GM21723 (cell line): Measurements from ENCODE around the gene MOB3B.

Experiments used
- ATAC-seq: cut with Tn5 transposase; IDR thresholded peaks from one replicate; pipeline ENCODE4 v1.9.1; 2021; ENCODE audit warnings: mild to moderate bottlenecking, moderate library complexity; ENCODE audit not compliant: unreplicated experiment

MOB3B gene

DNA sequence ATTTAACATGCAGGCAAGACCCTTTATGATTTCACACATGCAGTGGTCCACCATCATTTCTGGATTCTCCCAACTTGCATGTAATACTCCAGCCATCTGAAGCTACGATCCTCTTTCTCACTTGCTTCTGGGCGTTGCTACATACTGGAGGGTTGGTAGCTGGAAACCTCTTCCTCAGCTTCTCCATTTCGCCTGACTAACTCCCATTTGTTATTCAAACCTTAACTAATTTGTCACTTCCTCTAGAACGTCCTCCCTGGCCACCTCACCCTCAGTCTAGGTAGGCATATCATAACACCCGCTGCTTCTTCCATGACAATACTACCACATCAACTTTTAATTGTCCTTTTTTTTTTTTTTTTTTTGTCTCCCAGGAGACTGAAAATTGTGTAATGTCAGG lies 160.0 kb downstream of the MOB3B start:
- ATAC-seq: no peak

- no peak for ATAC-seq
Observed at GRCh38 chr9:27368316-27368985, 161.2 kb downstream of the MOB3B start.

DNA sequence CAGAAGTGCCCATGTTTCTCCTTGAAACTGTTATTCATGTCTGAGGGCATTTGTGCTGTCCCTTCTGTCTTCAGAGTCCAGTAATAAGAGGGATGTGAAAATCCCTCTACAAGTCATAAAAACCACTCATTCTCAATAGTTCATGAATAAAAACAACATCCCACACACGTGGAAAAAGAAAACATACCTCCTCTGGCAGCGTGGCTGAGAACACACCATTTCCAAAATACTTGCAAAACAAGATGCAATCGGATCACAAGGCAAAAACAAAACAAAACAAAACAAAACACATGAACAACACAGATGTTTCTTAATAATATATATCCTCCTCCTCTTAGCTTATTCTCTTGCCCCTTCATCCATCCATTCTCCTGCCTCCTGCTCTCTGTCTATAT lies 161.7 kb downstream of the MOB3B start:
- ATAC-seq: no peak

GRCh38 chr9:27367175-27367798 lies 162.3 kb downstream of the MOB3B start:
- peak; percentile 82 for ATAC-seq

- peak; percentile 81 for ATAC-seq
Observed at GRCh38 chr9:27365707-27366376, 163.8 kb downstream of the MOB3B start.

DNA sequence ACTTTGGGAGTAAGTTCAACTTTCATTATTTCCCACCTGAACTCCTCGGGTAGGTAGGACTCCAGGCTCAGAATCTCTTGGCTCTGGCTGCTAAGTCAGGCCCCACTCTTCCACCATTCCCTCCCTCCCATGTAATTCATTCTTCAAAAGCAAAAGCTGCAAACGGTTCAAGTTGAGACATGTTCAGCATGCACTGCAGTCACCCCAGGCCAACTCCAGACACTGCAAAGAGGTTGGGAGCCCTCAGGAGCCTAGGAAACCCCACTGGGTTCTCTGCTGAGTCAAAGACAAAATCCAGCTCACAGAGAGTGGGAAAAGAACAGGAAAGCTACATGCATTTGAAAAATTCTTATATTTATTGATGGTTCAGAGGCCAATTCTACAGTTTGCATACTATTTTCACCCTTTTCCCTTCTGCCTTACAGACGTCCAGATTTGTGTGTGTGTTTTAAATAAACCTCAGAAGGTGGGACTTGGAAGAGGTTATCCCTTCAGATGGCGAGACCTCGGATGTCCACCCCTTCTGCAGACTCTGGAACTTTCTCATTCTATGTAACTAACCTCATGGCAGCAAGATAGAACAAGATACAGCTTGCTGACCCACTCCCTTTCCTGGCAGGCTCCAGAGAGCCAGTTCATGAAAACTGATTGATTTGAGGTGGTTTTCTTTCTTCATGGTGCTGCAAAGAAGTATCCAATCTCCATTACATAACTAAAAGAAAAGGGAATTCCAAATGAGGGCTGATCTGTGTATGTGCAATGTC lies 167.0 kb downstream of the MOB3B start:
- no peak for ATAC-seq

- no peak for ATAC-seq
Observed at GRCh38 chr9:27361492-27361891, 168.1 kb downstream of the MOB3B start.

DNA sequence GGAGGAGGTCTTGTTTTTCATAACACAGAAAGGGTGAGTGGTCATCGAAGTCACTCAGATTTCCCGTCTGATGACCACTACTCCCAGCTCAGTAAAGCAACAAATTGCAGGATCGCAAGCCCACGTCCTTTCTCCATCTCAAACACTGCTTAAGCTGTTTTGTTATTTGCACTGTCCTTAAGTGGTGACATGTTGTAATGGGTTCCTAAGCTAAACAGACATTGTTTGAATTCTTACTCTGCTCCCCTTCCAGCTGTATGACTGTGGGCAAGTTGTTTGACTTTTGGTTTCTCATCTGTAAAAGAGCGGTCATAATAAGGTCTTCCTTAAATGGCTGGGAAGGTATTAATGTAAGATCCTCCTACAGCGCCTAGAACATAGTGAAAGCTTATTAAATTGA lies 169.9 kb downstream of the MOB3B start:
- ATAC-seq: no peak

DNA sequence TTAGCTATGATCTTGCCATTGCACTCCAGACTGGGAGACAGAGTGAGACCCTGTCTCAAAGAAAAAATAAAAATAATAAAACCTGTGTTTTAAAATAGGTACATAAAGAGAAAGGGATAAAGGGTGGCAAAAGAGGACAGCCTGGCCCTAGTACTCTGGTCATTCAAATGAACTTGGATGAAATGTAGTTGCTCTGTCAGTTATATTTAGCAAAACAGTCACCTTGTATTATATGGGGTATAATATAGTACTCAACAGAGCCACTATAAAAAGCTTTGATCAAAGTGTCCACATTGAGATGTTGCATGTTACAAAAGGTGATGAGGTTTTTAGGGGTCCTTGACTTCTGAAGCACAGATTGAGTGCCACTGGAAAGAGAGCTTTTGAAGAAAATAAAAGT lies 171.6 kb downstream of the MOB3B start:
- no peak for ATAC-seq

DNA sequence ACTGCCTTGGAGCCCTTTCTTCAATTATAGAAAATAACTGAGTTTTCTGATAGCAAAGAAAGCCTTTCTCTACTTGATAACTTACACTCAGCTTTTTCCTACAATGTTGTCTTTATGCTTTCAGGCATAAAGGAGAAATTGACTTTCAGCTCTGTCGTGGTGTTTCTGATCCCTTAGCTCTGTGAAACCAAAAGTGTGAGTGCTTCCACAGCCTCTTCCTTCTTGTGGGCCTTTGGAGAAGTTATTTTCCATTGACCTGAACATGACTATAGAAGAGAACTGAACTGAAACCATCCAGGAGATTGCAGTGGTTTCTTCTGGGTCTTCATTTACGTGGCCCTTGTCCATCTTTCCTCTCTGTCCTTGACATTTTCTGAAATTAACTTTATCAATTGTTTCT lies 173.2 kb downstream of the MOB3B start:
- no peak for ATAC-seq

DNA sequence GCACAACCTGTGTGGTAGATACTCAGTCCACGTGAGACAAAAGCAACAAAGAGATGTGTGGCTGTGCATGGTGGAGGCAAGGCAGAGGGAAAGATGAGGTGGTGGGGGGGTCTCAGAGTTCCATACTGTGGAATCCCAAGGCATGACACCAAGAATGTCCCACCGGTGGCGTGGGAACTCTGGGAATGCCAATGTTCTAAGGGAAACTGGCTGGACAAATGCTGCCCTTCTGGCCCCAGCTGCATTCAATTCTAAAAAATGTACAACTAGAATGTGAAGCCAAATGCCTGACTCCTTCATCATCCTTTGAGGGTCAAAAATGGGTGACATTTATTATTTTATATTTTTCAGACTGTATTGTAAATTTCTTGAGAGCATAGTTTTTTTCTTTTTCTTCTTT lies 174.4 kb downstream of the MOB3B start:
- ATAC-seq: no peak

GRCh38 chr9:27353474-27354229 lies 176.0 kb downstream of the MOB3B start:
- peak; percentile 90 for ATAC-seq

- ATAC-seq: no peak
Observed at GRCh38 chr9:27353166-27353473, 176.5 kb downstream of the MOB3B start.

GRCh38 chr9:27352457-27353165 lies 177.0 kb downstream of the MOB3B start:
- ATAC-seq: peak; percentile 46

DNA sequence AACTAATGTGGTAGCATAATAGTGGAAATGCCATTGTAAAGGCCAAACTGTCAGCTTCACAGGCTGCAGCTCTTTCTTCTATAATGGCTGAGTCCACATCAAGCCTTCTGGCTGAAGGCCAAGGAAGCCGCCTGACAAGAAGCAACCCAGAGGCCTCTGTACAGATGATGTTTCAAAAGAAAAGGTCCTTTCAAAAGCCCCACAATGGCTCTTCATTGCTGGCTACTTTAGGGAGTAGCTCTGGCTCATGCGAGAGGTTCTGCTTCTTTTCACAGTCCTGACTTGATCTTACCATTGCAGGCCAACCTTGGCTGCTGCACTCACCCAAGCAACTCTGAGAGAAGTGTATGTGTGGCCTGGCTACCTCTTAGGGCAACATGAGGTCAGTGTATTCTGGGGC lies 178.2 kb downstream of the MOB3B start:
- no peak for ATAC-seq

DNA sequence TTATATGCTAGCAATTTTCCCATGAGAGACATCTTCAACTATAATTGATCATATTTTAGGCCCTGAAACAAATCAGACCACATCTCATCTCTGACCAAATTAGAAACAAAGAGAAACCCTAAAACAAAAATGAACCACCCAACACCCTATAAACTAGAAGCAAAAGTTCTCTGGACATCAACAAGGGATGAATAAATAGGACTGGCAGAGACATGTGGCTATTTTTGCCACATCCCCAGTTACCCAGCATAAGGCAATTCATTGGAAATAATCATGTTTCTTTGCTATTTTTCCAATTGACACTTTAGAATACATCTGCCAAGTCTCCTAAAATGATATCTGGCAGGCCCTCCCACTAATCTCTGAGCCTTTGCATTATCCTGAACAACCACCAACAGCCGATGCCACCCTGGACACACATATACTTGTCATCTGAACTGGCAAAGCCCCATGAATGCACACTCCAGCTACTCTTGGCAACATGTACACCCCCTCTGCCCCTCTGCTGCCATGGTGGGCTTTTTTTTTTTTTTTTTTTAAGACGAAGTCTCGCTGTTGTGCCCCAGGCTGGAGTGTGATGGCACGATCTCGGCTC lies 179.1 kb downstream of the MOB3B start:
- no peak for ATAC-seq

DNA sequence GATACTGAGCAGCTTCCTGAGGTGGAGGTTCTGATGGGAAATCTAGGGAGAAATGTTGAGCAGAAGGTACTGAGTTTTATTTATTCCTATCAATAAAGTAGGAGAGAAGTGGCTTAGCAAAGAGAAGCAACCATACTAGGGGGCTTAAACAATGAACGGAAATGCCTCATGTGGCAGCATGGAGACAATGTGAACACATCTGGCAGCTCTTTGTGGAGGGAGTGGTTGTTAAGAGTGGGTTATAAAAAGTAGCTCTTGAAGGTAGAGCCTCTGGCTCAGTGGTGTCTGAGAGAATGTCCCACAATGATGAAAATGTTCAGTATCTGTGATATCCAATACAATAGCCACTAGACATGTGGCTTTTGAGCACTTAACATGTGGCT lies 179.9 kb downstream of the MOB3B start:
- ATAC-seq: no peak

- no peak for ATAC-seq
Observed at GRCh38 chr9:27348785-27349697, 180.6 kb downstream of the MOB3B start.

GRCh38 chr9:27347889-27348288 lies 181.7 kb downstream of the MOB3B start:
- no peak for ATAC-seq
